GM18505 (cell line): ENCODE results near the gene CCDC28A.
A peak's percentile ranks its signal among the peaks of the same experiment; 100 is the strongest.

Source experiments
- ATAC-seq: cut with Tn5 transposase; IDR thresholded peaks from one replicate; pipeline ENCODE4 v1.9.1; 2021; ENCODE audit not compliant: unreplicated experiment
- POLR2A ChIP-seq: IDR thresholded peaks from 4 replicates; pipeline ENCODE4 v1.6.1; 2011; ENCODE audit warnings: borderline replicate concordance; ENCODE audit not compliant: insufficient read depth, insufficient read length; ENCODE audit errors: extremely low read depth

The CCDC28A gene

DNA sequence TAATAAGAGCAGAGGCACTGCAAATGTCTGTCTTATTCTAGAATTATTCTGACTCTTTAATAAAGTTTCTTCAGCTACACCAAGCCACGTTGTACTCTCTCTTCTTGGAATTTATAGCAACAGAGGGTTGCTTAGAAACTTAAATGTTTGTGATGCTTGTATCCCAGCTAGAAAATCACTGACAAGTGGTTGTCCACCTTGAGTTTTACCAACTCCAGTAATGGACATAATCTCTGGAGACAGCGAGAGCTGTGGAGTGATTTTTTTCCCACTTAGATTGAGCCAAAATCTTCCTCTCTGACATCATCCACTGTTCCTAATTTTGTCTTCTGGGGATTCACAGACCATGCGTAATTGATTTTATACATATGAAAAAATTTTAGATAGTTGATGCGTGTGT is 30.3 kb downstream of the CCDC28A start:
- ATAC-seq = no peak
- TF ChIP-seq POLR2A = no peak

GRCh38 chr6:138805016-138805765 is 31.6 kb downstream of the CCDC28A start:
- TF ChIP-seq POLR2A = no peak
- ATAC-seq = no peak

- no peak for TF ChIP-seq POLR2A
- ATAC-seq = no peak
These were observed 33.3 kb downstream of the CCDC28A start for GRCh38 chr6:138806889-138807288.

- no peak for ATAC-seq
- no peak for TF ChIP-seq POLR2A
These were observed 36.1 kb downstream of the CCDC28A start for GRCh38 chr6:138809677-138810076.

- ATAC-seq = no peak
- TF ChIP-seq POLR2A = no peak
These were observed 38.3 kb downstream of the CCDC28A start for GRCh38 chr6:138811866-138812265.

DNA sequence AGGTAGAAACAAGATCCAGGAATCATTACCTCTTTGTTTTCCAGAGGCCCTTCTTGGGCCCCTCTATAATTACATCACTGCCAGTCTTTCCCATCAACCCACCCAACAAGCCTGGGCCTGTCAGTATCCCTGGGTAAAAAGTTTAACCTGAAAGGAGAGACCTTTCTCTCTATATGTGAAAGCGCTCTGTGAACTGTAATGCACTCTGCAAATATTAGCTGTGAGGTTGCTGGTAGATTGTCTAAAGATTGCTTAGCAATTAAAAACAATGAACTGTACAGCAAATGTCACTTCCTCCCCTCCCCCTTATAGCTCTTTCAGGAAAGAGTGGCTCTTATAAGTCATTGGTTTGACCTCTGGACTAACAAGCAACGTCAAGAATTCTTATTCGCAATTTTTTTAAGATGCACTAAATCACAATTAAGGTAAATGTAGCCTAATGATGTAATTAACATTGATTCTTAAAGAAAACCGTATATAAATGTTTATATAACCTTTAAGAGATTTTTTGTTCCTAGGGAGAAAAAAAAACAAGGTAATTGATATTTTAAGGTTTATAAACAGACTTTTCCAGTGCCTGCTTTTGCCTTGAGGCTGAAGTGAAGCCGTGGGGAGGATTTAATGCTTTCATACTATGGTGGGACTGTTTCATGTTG is 40.7 kb downstream of the CCDC28A start:
- no peak for ATAC-seq
- TF ChIP-seq POLR2A = no peak

GRCh38 chr6:138815221-138815620 is 41.7 kb downstream of the CCDC28A start:
- no peak for ATAC-seq
- TF ChIP-seq POLR2A = no peak

GRCh38 chr6:138815797-138816528 is 42.4 kb downstream of the CCDC28A start:
- TF ChIP-seq POLR2A = no peak
- ATAC-seq = peak; percentile 40

- ATAC-seq = no peak
- no peak for TF ChIP-seq POLR2A
These were observed 44.2 kb downstream of the CCDC28A start for GRCh38 chr6:138817799-138818198.

DNA sequence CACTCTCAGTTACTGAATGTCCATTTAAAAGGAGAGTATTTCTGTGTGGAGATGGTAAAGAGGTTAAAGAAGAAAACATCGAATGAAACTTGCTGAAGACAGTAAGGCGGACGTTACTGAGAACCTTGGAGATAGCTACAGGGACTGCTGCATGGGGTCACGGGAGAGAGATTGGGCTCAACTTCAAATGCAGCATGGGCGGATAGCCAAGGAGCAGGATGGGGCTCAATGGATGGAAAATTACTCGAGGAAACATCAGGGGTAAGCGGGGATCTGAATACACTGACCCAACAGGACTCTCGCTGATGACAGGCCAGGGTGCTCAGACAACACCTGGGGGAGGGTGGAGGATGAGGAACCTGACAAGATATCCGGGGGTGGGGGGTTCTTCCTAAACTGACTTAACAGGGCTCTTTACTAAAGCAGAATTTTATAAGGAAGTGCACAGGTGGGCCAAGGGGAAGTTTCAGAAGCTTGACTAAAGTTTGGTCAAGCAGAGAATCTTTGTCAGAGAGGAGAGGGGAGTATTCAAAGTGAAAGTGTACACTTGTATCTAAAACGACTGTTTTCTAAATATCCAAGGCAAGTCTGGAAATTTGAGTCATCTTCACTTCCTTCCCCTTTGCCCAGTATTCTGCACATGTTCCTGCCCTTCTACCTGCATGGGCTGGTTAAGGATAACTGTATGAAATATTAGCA is 45.1 kb downstream of the CCDC28A start:
- TF ChIP-seq POLR2A = no peak
- ATAC-seq = peak; percentile 77

GRCh38 chr6:138821519-138821918 is 48.0 kb downstream of the CCDC28A start:
- no peak for ATAC-seq
- TF ChIP-seq POLR2A = no peak

DNA sequence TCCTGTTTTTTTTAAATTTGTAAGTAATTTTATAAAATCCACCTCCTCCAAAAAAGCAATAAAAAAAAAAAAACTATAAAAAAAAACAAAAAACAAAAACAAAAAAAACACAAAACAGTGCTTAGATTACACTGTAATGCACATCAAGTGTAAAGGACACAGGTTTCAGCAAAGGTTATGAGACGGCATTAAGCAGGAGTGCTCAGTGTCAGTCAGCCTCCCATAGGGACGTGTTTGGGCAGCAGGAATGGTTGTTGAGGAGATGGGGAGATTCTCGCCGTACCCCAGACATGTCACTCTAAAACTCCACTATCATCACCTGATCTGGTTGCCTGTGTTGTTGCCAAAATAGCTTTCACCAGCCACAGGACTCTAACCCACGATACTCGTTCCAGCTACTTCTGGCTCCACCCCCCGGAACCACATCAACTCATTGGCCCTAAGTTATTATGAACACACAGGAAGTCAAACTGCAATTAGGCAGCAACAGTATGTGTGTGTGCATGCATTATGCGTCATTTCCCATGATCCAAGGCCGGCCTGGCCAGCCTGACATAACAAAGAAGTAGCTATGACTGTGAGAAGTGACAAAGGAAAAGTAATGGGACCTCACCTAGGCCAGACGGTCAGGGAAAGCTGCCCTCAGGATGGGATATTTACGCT is 51.0 kb downstream of the CCDC28A start:
- TF ChIP-seq POLR2A = no peak
- no peak for ATAC-seq

- TF ChIP-seq POLR2A = no peak
- no peak for ATAC-seq
These were observed 56.7 kb downstream of the CCDC28A start for GRCh38 chr6:138830248-138830647.
